ENCODE results near the gene CPEB1.

DNA sequence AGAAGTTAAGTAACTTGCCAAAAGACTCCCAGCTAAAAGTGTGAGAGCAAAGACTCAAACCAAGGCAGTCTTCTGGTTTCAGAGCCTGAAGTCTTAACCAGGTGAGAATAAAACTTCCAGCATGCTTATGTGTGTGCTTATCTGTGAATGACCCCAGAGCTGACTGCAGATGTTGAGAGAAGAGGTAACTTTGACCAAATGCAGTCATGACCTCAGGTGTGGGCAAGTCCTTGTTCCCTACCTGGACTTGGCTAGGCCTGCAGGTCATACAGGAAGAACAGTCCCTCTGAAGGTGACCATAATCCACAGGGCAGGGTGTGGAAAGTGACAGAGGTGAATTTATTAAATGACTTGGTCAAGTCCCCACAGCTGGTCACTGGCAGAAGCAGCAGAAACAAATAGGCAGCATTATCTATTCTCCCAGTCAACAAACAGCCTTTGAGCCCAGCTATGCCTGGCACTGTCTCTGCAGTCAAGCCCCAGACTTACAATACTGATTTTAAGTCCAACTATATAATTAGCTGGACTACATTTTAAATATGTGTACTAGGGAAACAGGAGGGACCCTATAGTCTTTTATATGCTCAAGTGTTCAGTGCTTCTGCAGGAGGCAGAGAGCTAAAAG is 3.0 kb upstream of the CPEB1 start:
- no peak for TF ChIP-seq POLR2A (IDR thresholded peaks at IDR 0.05)
- TF ChIP-seq, protein P1, sequence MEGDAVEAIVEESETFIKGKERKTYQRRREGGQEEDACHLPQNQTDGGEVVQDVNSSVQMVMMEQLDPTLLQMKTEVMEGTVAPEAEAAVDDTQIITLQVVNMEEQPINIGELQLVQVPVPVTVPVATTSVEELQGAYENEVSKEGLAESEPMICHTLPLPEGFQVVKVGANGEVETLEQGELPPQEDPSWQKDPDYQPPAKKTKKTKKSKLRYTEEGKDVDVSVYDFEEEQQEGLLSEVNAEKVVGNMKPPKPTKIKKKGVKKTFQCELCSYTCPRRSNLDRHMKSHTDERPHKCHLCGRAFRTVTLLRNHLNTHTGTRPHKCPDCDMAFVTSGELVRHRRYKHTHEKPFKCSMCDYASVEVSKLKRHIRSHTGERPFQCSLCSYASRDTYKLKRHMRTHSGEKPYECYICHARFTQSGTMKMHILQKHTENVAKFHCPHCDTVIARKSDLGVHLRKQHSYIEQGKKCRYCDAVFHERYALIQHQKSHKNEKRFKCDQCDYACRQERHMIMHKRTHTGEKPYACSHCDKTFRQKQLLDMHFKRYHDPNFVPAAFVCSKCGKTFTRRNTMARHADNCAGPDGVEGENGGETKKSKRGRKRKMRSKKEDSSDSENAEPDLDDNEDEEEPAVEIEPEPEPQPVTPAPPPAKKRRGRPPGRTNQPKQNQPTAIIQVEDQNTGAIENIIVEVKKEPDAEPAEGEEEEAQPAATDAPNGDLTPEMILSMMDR (IDR thresholded peaks at IDR 0.05) = no peak

Measured in Peyer's patch (tissue), 4 donors.